IMR-90 (cell line): ENCODE measurements around the gene EFCAB8. TPM values are rescaled to one million over a fixed set of nuclear protein-coding genes. Genes with fewer than 3 reads are reported as not detected.

Source experiments
- ATAC-seq: fragments of 200-7000 bp; cut with Tn5 transposase; 2 replicates; pipeline ENCODE4 v1.9.1; 2020; ENCODE audit warnings: low read depth, mild to moderate bottlenecking, moderate library complexity
- BruUV-seq: library from RNA; stranded (reverse); fragments of 400-500 nt; replicated peaks from 2 replicates; lab custom pipeline; 2021; lab: Mats Ljungman, UMichigan
- CTCF ChIA-PET: fragments of 300-600 bp; formaldehyde crosslinking; extraction: SDS; loops from one replicate; lab custom pipeline; 2021; ENCODE audit warnings: antibody characterized with exemption; lab: Yijun Ruan, JAX
- POLR2A ChIA-PET: fragments of 300-600 bp; sonication (Branson Sonifier 250); formaldehyde crosslinking; loops from one replicate; lab custom pipeline; 2022; ENCODE audit warnings: antibody characterized with exemption; ENCODE audit not compliant: unreplicated experiment; lab: Charles Lee
- DNase-seq: peaks from one replicate; pipeline ENCODE4 v3.0.0; 2013
- H2AFZ ChIP-seq: replicated peaks from 2 replicates; pipeline ENCODE3; 2013; ENCODE audit warnings: low read length, mild to moderate bottlenecking; ENCODE audit not compliant: poor library complexity
- H2AK5ac ChIP-seq: 2 replicates; pipeline ENCODE4 v1.6.1; 2013; ENCODE audit warnings: low read depth, low read length, inconsistent platforms
- H2AK9ac ChIP-seq: replicated peaks from 2 replicates; pipeline ENCODE3; 2013; ENCODE audit warnings: mild to moderate bottlenecking, low read depth, low read length, moderate library complexity; ENCODE audit not compliant: poor library complexity
- H2BK120ac ChIP-seq: 2 replicates; pipeline ENCODE4 v1.6.1; 2013; ENCODE audit warnings: low read depth, low read length, inconsistent platforms
- H2BK15ac ChIP-seq: 3 replicates; pipeline ENCODE4 v1.6.1; 2013; ENCODE audit warnings: low read depth, low read length, inconsistent platforms
- H2BK20ac ChIP-seq: 2 replicates; pipeline ENCODE4 v1.6.1; 2013; ENCODE audit warnings: low read depth, mild to moderate bottlenecking, inconsistent platforms, low read length, moderate library complexity
- H2BK5ac ChIP-seq: 2 replicates; pipeline ENCODE4 v1.6.1; 2013; ENCODE audit warnings: mild to moderate bottlenecking, low read depth, low read length, inconsistent platforms; ENCODE audit not compliant: poor library complexity, severe bottlenecking
- H3K14ac ChIP-seq: replicated peaks from 2 replicates; pipeline ENCODE4 v1.6.1; 2013; ENCODE audit warnings: low read depth, low read length, inconsistent platforms
- H3K18ac ChIP-seq: 2 replicates; pipeline ENCODE4 v1.6.1; 2013; ENCODE audit warnings: low read depth, low read length, control low read depth
- H3K23ac ChIP-seq: 2 replicates; pipeline ENCODE4 v1.6.1; 2013; ENCODE audit warnings: low read depth, low read length, inconsistent platforms
- H3K27ac ChIP-seq: 2 replicates; pipeline ENCODE4 v1.5.1; 2013; ENCODE audit warnings: mild to moderate bottlenecking, control low read depth, low read length; ENCODE audit not compliant: insufficient read depth
- H3K27me3 ChIP-seq: 2 replicates; pipeline ENCODE4 v1.6.1; 2013; ENCODE audit warnings: low read length; ENCODE audit not compliant: control insufficient read depth, insufficient read depth
- H3K36me3 ChIP-seq: 2 replicates; pipeline ENCODE4 v1.6.1; 2013; ENCODE audit warnings: low read length, mixed read lengths; ENCODE audit not compliant: control insufficient read depth, insufficient read depth
- H3K4ac ChIP-seq: 2 replicates; pipeline ENCODE4 v1.6.1; 2013; ENCODE audit warnings: low read depth, low read length, inconsistent platforms
- H3K4me1 ChIP-seq: 2 replicates; pipeline ENCODE4 v1.6.1; 2013; ENCODE audit warnings: low read length, mixed read lengths; ENCODE audit not compliant: control insufficient read depth, insufficient read depth
- H3K4me2 ChIP-seq: 2 replicates; pipeline ENCODE4 v1.6.1; 2013; ENCODE audit warnings: low read depth, mild to moderate bottlenecking, control low read depth, low read length, moderate library complexity
- H3K4me3 ChIP-seq: 2 replicates; pipeline ENCODE4 v1.5.1; 2013; ENCODE audit warnings: low read depth, mild to moderate bottlenecking, control low read depth, low read length, moderate library complexity; ENCODE audit not compliant: insufficient read depth
- H3K56ac ChIP-seq: 2 replicates; pipeline ENCODE4 v1.6.1; 2013; ENCODE audit warnings: low read length, inconsistent platforms; ENCODE audit not compliant: insufficient read depth; ENCODE audit errors: extremely low read depth
- H3K79me1 ChIP-seq, 2 experiments: 2 replicates each; pipeline ENCODE4 v1.6.1; 2013; ENCODE audit warnings: low read length in 2 of 2, inconsistent platforms in 1 of 2, low read depth in 1 of 2
- H3K9ac ChIP-seq: 2 replicates; pipeline ENCODE4 v1.6.1; 2013; ENCODE audit warnings: low read depth, low read length, control low read depth
- H3K9me1 ChIP-seq: 2 replicates; pipeline ENCODE4 v1.6.1; 2013; ENCODE audit warnings: low read length, inconsistent platforms; ENCODE audit not compliant: insufficient read depth
- H3K9me3 ChIP-seq: 2 replicates; pipeline ENCODE4 v1.6.1; 2013; ENCODE audit warnings: low read length; ENCODE audit not compliant: control insufficient read depth, insufficient read depth
- H4K20me1 ChIP-seq: 2 replicates; pipeline ENCODE4 v1.6.1; 2013; ENCODE audit warnings: low read length, inconsistent platforms; ENCODE audit not compliant: insufficient read depth
- H4K5ac ChIP-seq: 2 replicates; pipeline ENCODE4 v1.6.1; 2013; ENCODE audit warnings: mild to moderate bottlenecking, low read depth, low read length, control low read depth
- H4K8ac ChIP-seq, 2 experiments: 2 replicates each; pipeline ENCODE4 v1.6.1; 2013; ENCODE audit warnings: low read depth in 2 of 2, low read length in 2 of 2, control low read depth in 1 of 2, inconsistent platforms in 1 of 2
- H4K91ac ChIP-seq: 2 replicates; pipeline ENCODE4 v1.6.1; 2013; ENCODE audit warnings: low read depth, low read length, inconsistent platforms; ENCODE audit not compliant: insufficient read depth
- BHLHE40 ChIP-seq: fragments of 150-350 bp; IDR thresholded peaks from 2 replicates; pipeline ENCODE4 v1.6.1; 2016; ENCODE audit warnings: mild to moderate bottlenecking, low read depth, low read length
- CEBPB ChIP-seq: IDR thresholded peaks from 2 replicates; pipeline ENCODE4 v1.6.1; 2012; ENCODE audit warnings: low read depth, low read length, improper control_type of control experiment
- CHD1 ChIP-seq: IDR thresholded peaks from 2 replicates; pipeline ENCODE4 v1.6.1; 2012; ENCODE audit warnings: low read depth, low read length, improper control_type of control experiment
- CTCF ChIP-seq: conservative IDR thresholded peaks from 2 replicates; pipeline ENCODE4 v1.5.1; 2012; ENCODE audit warnings: mild to moderate bottlenecking, low read depth, low read length, improper control_type of control experiment
- ELK1 ChIP-seq: fragments of 150-350 bp; IDR thresholded peaks from 2 replicates; pipeline ENCODE4 v1.6.1; 2016; ENCODE audit warnings: low read depth, mild to moderate bottlenecking, low read length, moderate library complexity, borderline replicate concordance
- FOS ChIP-seq: fragments of 150-350 bp; IDR thresholded peaks from 2 replicates; pipeline ENCODE4 v1.6.1; 2016; ENCODE audit warnings: low read depth, low read length
- MAFK ChIP-seq: IDR thresholded peaks from 2 replicates; pipeline ENCODE4 v1.6.1; 2012; ENCODE audit warnings: low read depth, low read length, improper control_type of control experiment
- MAZ ChIP-seq: IDR thresholded peaks from 2 replicates; pipeline ENCODE4 v1.6.1; 2012; ENCODE audit warnings: low read depth, mild to moderate bottlenecking, low read length, improper control_type of control experiment, moderate library complexity, borderline replicate concordance
- MXI1 ChIP-seq: IDR thresholded peaks from 2 replicates; pipeline ENCODE4 v1.6.1; 2012; ENCODE audit warnings: low read depth, mild to moderate bottlenecking, low read length, moderate library complexity, borderline replicate concordance
- NFE2L2 ChIP-seq: fragments of 150-350 bp; IDR thresholded peaks from 2 replicates; pipeline ENCODE4 v1.6.1; 2016; ENCODE audit warnings: low read depth, mild to moderate bottlenecking, low read length
- POLR2A ChIP-seq: IDR thresholded peaks from 2 replicates; pipeline ENCODE4 v1.6.1; 2012; ENCODE audit warnings: mild to moderate bottlenecking, low read depth, low read length
- RAD21 ChIP-seq: IDR thresholded peaks from 2 replicates; pipeline ENCODE4 v1.6.1; 2012; ENCODE audit warnings: low read length, improper control_type of control experiment
- RCOR1 ChIP-seq: IDR thresholded peaks from 2 replicates; pipeline ENCODE4 v1.6.1; 2012; ENCODE audit warnings: mild to moderate bottlenecking, low read length, improper control_type of control experiment; ENCODE audit not compliant: insufficient replicate concordance
- RFX5 ChIP-seq: IDR thresholded peaks from 2 replicates; pipeline ENCODE4 v1.8.0; 2012; ENCODE audit warnings: low read depth, mild to moderate bottlenecking, low read length, moderate library complexity
- SMC3 ChIP-seq: fragments of 150-350 bp; IDR thresholded peaks from 2 replicates; pipeline ENCODE4 v1.6.1; 2016; ENCODE audit warnings: low read depth, mild to moderate bottlenecking, antibody characterized with exemption, low read length, moderate library complexity
- USF2 ChIP-seq: fragments of 150-350 bp; IDR thresholded peaks from 2 replicates; pipeline ENCODE4 v1.6.1; 2017; ENCODE audit warnings: mild to moderate bottlenecking, antibody characterized with exemption, low read length, low read depth
- WGBS, 2 experiments: methylation state at CpG; one replicate each; pipeline versions ENCODE4 v1.1.5 to v1.1.7; 2013; ENCODE audit warnings: missing lambda C conversion rate in 2 of 2; ENCODE audit not compliant: insufficient read length in 1 of 2; ENCODE audit errors: extremely low coverage in 2 of 2; 5-methylcytosine and 5-hydroxymethylcytosine counted together
- dilution Hi-C: fragments of 300-500 bp; cut with HindIII; formaldehyde crosslinking; loops from one replicate; pipeline ENCODE4 v1.14.3; 2018; ENCODE audit warnings: low sequenced_read_pairs; ENCODE audit not compliant: unreplicated experiment
- in situ Hi-C: fragments of 300-500 bp; cut with MboI; formaldehyde crosslinking; loops from 3 replicates; pipeline ENCODE4 v1.14.3; 2019; ENCODE audit warnings: low sequenced_read_pairs, inconsistent platforms, mixed read lengths
- intact Hi-C: fragments of 100-400 bp; cut with micrococcal nuclease; formaldehyde crosslinking; loops from 2 replicates; pipeline ENCODE4 v1.10.0; 2022
- polyA plus RNA-seq, 3 experiments: library from polyadenylated mRNA; depleted of rRNA; stranded (reverse); fragments of >200 nt; gene quantifications; 2 replicates each; pipeline ENCODE4 v1.2.3, GENCODE V29; 2012; ENCODE audit warnings: low replicate concordance in 1 of 3
- total RNA-seq: library from RNA; depleted of rRNA; stranded (reverse); fragments of >200 nt; gene quantifications from 2 replicates; pipeline ENCODE4 v1.2.3, GENCODE V29; 2012

Gene EFCAB8
- total and polyA plus RNA-seq, 2 of the 4 experiments (the other 2 are of a cell fraction) = not detected

- dilution Hi-C loops (no loop called here), intact Hi-C loops (no loop called here), in situ Hi-C loops (no loop called here)
- Histone ChIP-seq H3K27ac (no peak overlapping the region), H4K8ac (no peak overlapping the region), H4K20me1 (no peaks in the 10 kb centered on the region), H4K5ac (no peak overlapping the region), H2AK9ac (no peak overlapping the region), H3K4ac (no peak overlapping the region), H2BK120ac (no peak overlapping the region), H3K79me1 (no peaks in the 10 kb centered on the region), H2AFZ (no peak overlapping the region), H4K91ac (no peak overlapping the region), H3K23ac (no peak overlapping the region), H3K36me3 (no peaks in the 10 kb centered on the region), H3K18ac (no peak overlapping the region), H3K14ac (no peak overlapping the region), H2BK5ac (no peak overlapping the region), H3K56ac (no peak overlapping the region), H3K9me3 (no peaks in the 10 kb centered on the region), H2AK5ac (no peak overlapping the region), H3K27me3 (peaks cover 3% of the 10 kb centered on the region; the same call in 1 of the 2 replicates), H3K4me3 (no peak overlapping the region), H2BK15ac (no peak overlapping the region), H3K4me2 (no peak overlapping the region), H3K9ac (no peak overlapping the region), H3K9me1 (no peaks in the 10 kb centered on the region), H3K4me1 (no peaks in the 10 kb centered on the region), H2BK20ac (no peak overlapping the region)
- ATAC-seq (no peak), DNase-seq (no peak)
- TF ChIP-seq RCOR1 (no peak), CEBPB (no peak), NFE2L2 (no peak), CHD1 (no peak), MXI1 (no peak), USF2 (no peak), MAZ (no peak), CTCF (no peak), RFX5 (no peak), MAFK (no peak), BHLHE40 (no peak), POLR2A (no peak), SMC3 (no peak), RAD21 (no peak), ELK1 (no peak), FOS (no peak)
- ChIA-PET CTCF (interaction anchor here (0.7 to 0.8 kb wide), 2 partner anchors 12 to 251 kb away, joined by 3 read pairs; no protein-coding TSS in a partner anchor), POLR2A (no interaction called here)
- WGBS, 2 experiments = 89% methylated on average over 7 of the region's 17 CpGs; no CpG with 5 or more reads in 1 of the 2 experiments
- no TSS peak for BruUV-seq
Observed at GRCh38 chr20:32925481-32926196, 66.9 kb downstream of the EFCAB8 start.
